GM23338 (cell line): Measurements from ENCODE around the gene METTL24. TPM values are rescaled to one million over a fixed set of nuclear protein-coding genes. Genes with fewer than 3 reads are reported as not detected.

Experiments
- ATAC-seq: fragments of 200-7000 bp; cut with Tn5 transposase; 3 replicates; pipeline ENCODE4 v1.9.1; 2020
- DNase-seq: peaks from one replicate; pipeline ENCODE4 v3.0.0-alpha.2; 2015; ENCODE audit warnings: low spot score
- H2AFZ ChIP-seq: fragments of 200-600 bp; sonication (generic); 2 replicates; pipeline ENCODE4 v1.8.0; 2016; ENCODE audit warnings: antibody characterized with exemption, mild to moderate bottlenecking, moderate library complexity
- H3F3A ChIP-seq: fragments of 200-600 bp; sonication (generic); replicated peaks from 2 replicates; pipeline ENCODE4 v1.8.0; 2017; ENCODE audit warnings: antibody characterized with exemption, mixed run types, low read depth
- H3K27ac ChIP-seq: fragments of 200-600 bp; sonication (generic); 2 replicates; pipeline ENCODE4 v1.6.1; 2016; ENCODE audit warnings: low read depth
- H3K27me3 ChIP-seq: fragments of 200-600 bp; sonication (generic); 2 replicates; pipeline ENCODE4 v1.8.0; 2016; ENCODE audit warnings: mild to moderate bottlenecking, mixed run types, moderate library complexity; ENCODE audit not compliant: insufficient read depth
- H3K36me3 ChIP-seq: fragments of 200-600 bp; sonication (generic); 2 replicates; pipeline ENCODE4 v1.8.0; 2016; ENCODE audit warnings: mild to moderate bottlenecking; ENCODE audit not compliant: insufficient read depth
- H3K4me1 ChIP-seq: fragments of 200-600 bp; sonication (generic); 2 replicates; pipeline ENCODE4 v1.8.0; 2016; ENCODE audit warnings: mild to moderate bottlenecking, moderate library complexity; ENCODE audit not compliant: insufficient read depth
- H3K4me2 ChIP-seq: fragments of 200-600 bp; sonication (generic); 2 replicates; pipeline ENCODE4 v1.7.1; 2017; ENCODE audit warnings: mixed run types
- H3K4me3 ChIP-seq: fragments of 200-600 bp; sonication (generic); 2 replicates; pipeline ENCODE4 v1.6.1; 2016; ENCODE audit warnings: mixed run types
- H3K79me2 ChIP-seq: fragments of 200-600 bp; sonication (generic); replicated peaks from 2 replicates; pipeline ENCODE4 v1.8.0; 2017; ENCODE audit warnings: mild to moderate bottlenecking; ENCODE audit not compliant: insufficient read depth
- H3K9me2 ChIP-seq: fragments of 200-600 bp; sonication (generic); 2 replicates; pipeline ENCODE4 v1.8.0; 2017; ENCODE audit not compliant: insufficient read depth
- H4K20me1 ChIP-seq: fragments of 200-600 bp; sonication (generic); replicated peaks from 2 replicates; pipeline ENCODE4 v1.8.0; 2017; ENCODE audit warnings: mild to moderate bottlenecking; ENCODE audit not compliant: insufficient read depth
- H3K27ac Mint-ChIP-seq: 2 replicates; pipeline ENCODE4 v1.8.0; 2020; ENCODE audit warnings: inconsistent platforms, mild to moderate bottlenecking, moderate library complexity, mixed read lengths
- H3K27me3 Mint-ChIP-seq: 3 replicates; pipeline ENCODE4 v1.8.0; 2022; ENCODE audit warnings: low read depth, mild to moderate bottlenecking, moderate library complexity, mixed read lengths, inconsistent platforms; ENCODE audit not compliant: insufficient read depth, poor library complexity
- H3K36me3 Mint-ChIP-seq: 3 replicates; pipeline ENCODE4 v1.8.0; 2021; ENCODE audit warnings: low read depth, mild to moderate bottlenecking, inconsistent platforms, moderate library complexity, mixed read lengths
- H3K4me1 Mint-ChIP-seq: 3 replicates; pipeline ENCODE4 v1.8.0; 2020; ENCODE audit warnings: mild to moderate bottlenecking, inconsistent platforms, mixed read lengths
- H3K4me3 Mint-ChIP-seq: 3 replicates; pipeline ENCODE4 v1.8.0; 2021; ENCODE audit warnings: moderate library complexity, mild to moderate bottlenecking, inconsistent platforms, mixed read lengths
- H3K9me3 Mint-ChIP-seq: 3 replicates; pipeline ENCODE4 v1.8.0; 2020; ENCODE audit warnings: moderate library complexity, mild to moderate bottlenecking, inconsistent platforms, mixed read lengths
- CREB1 ChIP-seq: fragments of 250-450 bp; sonication (Bioruptor Pico); IDR thresholded peaks from 2 replicates; pipeline ENCODE4 v1.5.0; 2020; ENCODE audit warnings: low read depth, mild to moderate bottlenecking, moderate library complexity
- ETS1 ChIP-seq: IDR thresholded peaks from 2 replicates; pipeline ENCODE4 v1.6.1; 2016; ENCODE audit warnings: antibody characterized with exemption
- EZH2phosphoT487 ChIP-seq: fragments of 200-600 bp; sonication (generic); IDR thresholded peaks from one replicate; pipeline ENCODE4 v1.8.1; 2018; ENCODE audit warnings: antibody characterized with exemption; ENCODE audit not compliant: unreplicated experiment
- JUNB ChIP-seq: IDR thresholded peaks from one replicate; pipeline ENCODE4 v1.6.1; 2016; ENCODE audit warnings: antibody characterized with exemption; ENCODE audit not compliant: unreplicated experiment
- NANOG ChIP-seq: IDR thresholded peaks from 2 replicates; pipeline ENCODE4 v1.6.1; 2016; ENCODE audit warnings: antibody characterized with exemption, borderline replicate concordance
- POLR2AphosphoS5 ChIP-seq: IDR thresholded peaks from 2 replicates; pipeline ENCODE4 v1.6.1; 2016; ENCODE audit warnings: antibody characterized with exemption, low read depth
- ZNF114 ChIP-seq: fragments of 250-450 bp; sonication (Bioruptor Pico); IDR thresholded peaks from 2 replicates; pipeline ENCODE4 v1.5.0; 2020; ENCODE audit warnings: mild to moderate bottlenecking, moderate library complexity
- ZNF331 ChIP-seq: fragments of 250-450 bp; sonication (Bioruptor Pico); IDR thresholded peaks from 2 replicates; pipeline ENCODE4 v1.5.0; 2020; ENCODE audit warnings: low read depth, mild to moderate bottlenecking, moderate library complexity
- ZNF462 ChIP-seq: fragments of 250-450 bp; sonication (Bioruptor Pico); IDR thresholded peaks from 2 replicates; pipeline ENCODE4 v1.5.0; 2020; ENCODE audit warnings: mild to moderate bottlenecking, moderate library complexity
- polyA plus RNA-seq: library from polyadenylated mRNA; unstranded; fragments of >200 nt; fragmentation: Nextera tagmentation; extraction: Ambion mirVana; gene quantifications from 2 replicates; pipeline ENCODE4 v1.2.1, GENCODE V29; 2016
- total RNA-seq: library from RNA; depleted of rRNA; stranded (reverse); fragments of >200 nt; shearing (Covaris generic); gene quantifications from 2 replicates; pipeline ENCODE4 v1.2.3, GENCODE V29; 2014

Gene METTL24
- total and polyA plus RNA-seq, 2 experiments from 2014 or later, result 0.35 TPM; not detected in 1

- no peak overlapping the region; the same call in 2 of the 3 replicates for H3K4me3 Mint-ChIP-seq
- no peaks in the 10 kb centered on the region for H3K36me3 ChIP-seq
- H4K20me1 ChIP-seq, result no peaks in the 10 kb centered on the region
- H3K79me2 ChIP-seq, result no peaks in the 10 kb centered on the region
- peaks cover 19% of the 10 kb centered on the region for H3K4me1 ChIP-seq
- no peak overlapping the region for H3K27ac Mint-ChIP-seq
- DNase-seq (peak; percentile 45), ATAC-seq (peak; percentile 77)
- no peaks in the 10 kb centered on the region for H3K9me3 Mint-ChIP-seq
- H3F3A ChIP-seq, result no peaks in the 10 kb centered on the region
- H3K27me3 Mint-ChIP-seq, result peaks cover 2% of the 10 kb centered on the region
- peak overlapping the region; percentile 34; the same call in 1 of the 2 replicates for H2AFZ ChIP-seq
- no peak overlapping the region for H3K27ac ChIP-seq
- TF ChIP-seq JUNB, result no peak
- no peak for TF ChIP-seq ETS1
- TF ChIP-seq ZNF331 (CRISPR knock-in tag), result no peak
- TF ChIP-seq POLR2AphosphoS5, result no peak
- TF ChIP-seq CREB1 (CRISPR knock-in tag), result no peak
- no peak for TF ChIP-seq ZNF462 (CRISPR knock-in tag)
- TF ChIP-seq EZH2phosphoT487, result no peak
- TF ChIP-seq NANOG, result no peak
- no peak for TF ChIP-seq ZNF114
- no peaks in the 10 kb centered on the region for H3K27me3 ChIP-seq
- peak overlapping the region; percentile 9; the same call in 1 of the 2 replicates for H3K4me2 ChIP-seq
- H3K9me2 ChIP-seq, result no peaks in the 10 kb centered on the region
- H3K36me3 Mint-ChIP-seq, result no peaks in the 10 kb centered on the region
- no peak overlapping the region for H3K4me3 ChIP-seq
- H3K4me1 Mint-ChIP-seq, result peaks cover 35% of the 10 kb centered on the region
Measured at GRCh38 chr6:110322874-110323242, 35.3 kb downstream of the METTL24 start.
